ENCODE data around the gene FHAD1. TPM values are rescaled to one million over a fixed set of nuclear protein-coding genes. Genes with fewer than 3 reads are reported as not detected.

The FHAD1 gene
- total RNA-seq, 1 experiment from 2014 or later = 1.9 TPM

DNA sequence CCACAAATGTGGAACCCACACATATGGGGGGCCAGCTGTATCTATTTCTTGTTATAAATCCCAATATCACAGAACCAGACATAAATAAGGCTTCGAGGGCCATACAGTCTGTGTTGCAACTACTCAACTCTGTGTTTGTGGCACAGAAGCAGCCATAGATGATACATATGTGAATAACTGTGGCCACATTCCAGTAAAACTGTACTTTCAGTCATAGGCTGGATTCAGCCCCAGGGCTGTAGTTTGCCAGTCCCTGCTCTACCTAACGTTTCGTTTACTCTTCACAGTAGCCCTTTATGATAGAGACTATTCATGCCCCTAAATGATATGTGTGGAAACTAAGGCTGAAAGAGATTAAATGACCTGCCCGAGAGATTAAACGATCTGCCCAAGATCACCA is 48.7 kb downstream of the FHAD1 start:
- Histone ChIP-seq H3K79me1 (ENCODE audit: insufficient read depth, low read depth, low read length, poor library complexity, severe bottlenecking) (no peaks in the 10 kb centered on the region), H3K18ac (ENCODE audit: insufficient read length, low read depth, low read length) (no peak overlapping the region), H2BK120ac (ENCODE audit: low read depth, low read length, poor library complexity, severe bottlenecking) (no peak overlapping the region), H3K9me3 (ENCODE audit: control insufficient read depth, low read depth, low read length) (no peaks in the 10 kb centered on the region), H2BK20ac (ENCODE audit: low read depth, low read length, poor library complexity, severe bottlenecking) (no peak overlapping the region), H2BK5ac (ENCODE audit: insufficient read length, low read length) (no peak overlapping the region), H4K91ac (ENCODE audit: insufficient read length, low read depth, low read length) (no peak overlapping the region), H2AK5ac (ENCODE audit: insufficient read length, low read length) (no peak overlapping the region), H2BK15ac (ENCODE audit: low read depth, low read length) (no peak overlapping the region), H3K4ac (ENCODE audit: low read depth, low read length) (no peak overlapping the region), H3K23me2 (ENCODE audit: insufficient read length, low read depth, low read length, poor library complexity, severe bottlenecking) (no peaks in the 10 kb centered on the region), H3T11ph (ENCODE audit: low read length) (no peak overlapping the region), H3K4me2 (ENCODE audit: insufficient read depth, insufficient read length, low read length) (no peak overlapping the region), H4K5ac (ENCODE audit: insufficient read length, low read depth, low read length) (no peak overlapping the region), H2AFZ (ENCODE audit: low read length) (no peak overlapping the region), H3K23ac (ENCODE audit: insufficient read length, low read depth, low read length) (no peak overlapping the region), H2BK12ac (ENCODE audit: insufficient read length, low read depth, low read length) (no peak overlapping the region), H3K14ac (ENCODE audit: insufficient read depth, low read length) (no peak overlapping the region), H4K20me1 (ENCODE audit: control insufficient read depth, insufficient read depth, insufficient read length) (no peaks in the 10 kb centered on the region), H3K27ac (ENCODE audit: insufficient read length, low read depth, low read length) (no peak overlapping the region), H3K79me2 (ENCODE audit: insufficient read depth, low read length) (no peaks in the 10 kb centered on the region; the same call in 1 of the 2 replicates), H3K56ac (ENCODE audit: insufficient read length, low read depth, low read length) (no peak overlapping the region), H3K27me3 (ENCODE audit: insufficient read depth, low read length) (no peaks in the 10 kb centered on the region), H4K8ac (replicated peaks; ENCODE audit: insufficient read length, low read depth, low read length) (no peak overlapping the region), H3K4me1 (ENCODE audit: insufficient read depth, low read length) (no peaks in the 10 kb centered on the region), H3K9ac (ENCODE audit: extremely low read depth, insufficient read length, low read length) (no peak overlapping the region)
- H3K4me3 Mint-ChIP-seq = no peak overlapping the region
- TF ChIP-seq, protein P1, sequence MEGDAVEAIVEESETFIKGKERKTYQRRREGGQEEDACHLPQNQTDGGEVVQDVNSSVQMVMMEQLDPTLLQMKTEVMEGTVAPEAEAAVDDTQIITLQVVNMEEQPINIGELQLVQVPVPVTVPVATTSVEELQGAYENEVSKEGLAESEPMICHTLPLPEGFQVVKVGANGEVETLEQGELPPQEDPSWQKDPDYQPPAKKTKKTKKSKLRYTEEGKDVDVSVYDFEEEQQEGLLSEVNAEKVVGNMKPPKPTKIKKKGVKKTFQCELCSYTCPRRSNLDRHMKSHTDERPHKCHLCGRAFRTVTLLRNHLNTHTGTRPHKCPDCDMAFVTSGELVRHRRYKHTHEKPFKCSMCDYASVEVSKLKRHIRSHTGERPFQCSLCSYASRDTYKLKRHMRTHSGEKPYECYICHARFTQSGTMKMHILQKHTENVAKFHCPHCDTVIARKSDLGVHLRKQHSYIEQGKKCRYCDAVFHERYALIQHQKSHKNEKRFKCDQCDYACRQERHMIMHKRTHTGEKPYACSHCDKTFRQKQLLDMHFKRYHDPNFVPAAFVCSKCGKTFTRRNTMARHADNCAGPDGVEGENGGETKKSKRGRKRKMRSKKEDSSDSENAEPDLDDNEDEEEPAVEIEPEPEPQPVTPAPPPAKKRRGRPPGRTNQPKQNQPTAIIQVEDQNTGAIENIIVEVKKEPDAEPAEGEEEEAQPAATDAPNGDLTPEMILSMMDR (conservative IDR thresholded peaks at IDR 0.05) = no peak
- peaks cover 3 to 7% of the 10 kb centered on the region in 2 experiments; a peak in 4 of 5 replicates for H3K9me3 Mint-ChIP-seq
- no peak overlapping the region for H3K27ac Mint-ChIP-seq
- no peak for DNase-seq
- no peaks in the 10 kb centered on the region for H3K36me3 Mint-ChIP-seq (ENCODE audit: insufficient read depth in 1 of 3, low read depth in 3 of 3)
- no peaks in the 10 kb centered on the region for H3K27me3 Mint-ChIP-seq (ENCODE audit: low read depth)
- WGBS (ENCODE audit: extremely low coverage, insufficient read length, low lambda C conversion rate) = no CpG with 5 or more reads among the region's 5 CpGs
- peaks cover 5 to 7% of the 10 kb centered on the region in 2 experiments for H3K4me1 Mint-ChIP-seq
